Left lung (tissue), 10 donors: ENCODE data around the gene TNP1. TPM values are rescaled to one million over a fixed set of nuclear protein-coding genes. Genes with fewer than 3 reads are reported as not detected.

Experiments used
- ATAC-seq: fragments of 200-7000 bp; cut with Tn5 transposase; one replicate; pipeline ENCODE4 v1.9.1; 2020; ENCODE audit warnings: moderate library complexity
- DNase-seq, 4 donors: peaks; one replicate each; pipeline ENCODE4 v3.0.0-alpha.2; 2013 to 2020
- H3K27ac ChIP-seq, 2 donors: fragments of 200-600 bp; sonication (generic) in 1 of 2; one replicate each; pipeline versions ENCODE4 v1.5.0 to v1.8.0; 2020 to 2021
- H3K27me3 ChIP-seq, 2 donors: fragments of 200-600 bp; sonication (generic) in 1 of 2; one replicate each; pipeline versions ENCODE4 v1.5.0 to v1.8.0; 2020 to 2021
- H3K36me3 ChIP-seq, 2 donors: fragments of 200-600 bp; sonication (generic) in 1 of 2; one replicate each; pipeline versions ENCODE4 v1.5.0 to v1.8.0; 2020 to 2021
- H3K4me1 ChIP-seq, 2 donors: fragments of 200-600 bp; one replicate each; pipeline ENCODE4 v1.8.0; 2021
- H3K4me3 ChIP-seq, 2 donors: fragments of 200-600 bp; sonication (generic) in 1 of 2; one replicate each; pipeline versions ENCODE4 v1.5.0 to v1.8.0; 2020 to 2021; ENCODE audit warnings: mild to moderate bottlenecking in 1 of 2
- H3K9me3 ChIP-seq, 2 donors: fragments of 200-600 bp; sonication (generic) in 1 of 2; one replicate each; pipeline versions ENCODE4 v1.5.0 to v1.8.0; 2020 to 2021
- intact Hi-C, 2 donors: fragments of 100-400 bp; cut with DNase I; formaldehyde crosslinking; loops; one replicate each; pipeline versions ENCODE4 v1.11.2 to v1.14.2; 2022
- polyA plus RNA-seq, 6 donors: library from polyadenylated mRNA; unstranded; fragments of 120-200 nt; gene quantifications; one replicate each; pipeline ENCODE4 v1.2.1, GENCODE V29; 2013; ENCODE audit not compliant: insufficient read length in 6 of 6
- total RNA-seq, 2 donors: library from RNA; stranded (reverse); fragmentation: NEBNext Ultra II Directional; extraction: Animal tissue kit (Norgen Biotek cat#: 25700); gene quantifications; one replicate each; pipeline ENCODE4 v1.2.1, GENCODE V29; 2021
- TF ChIP-seq, protein P1 (sequence below), 2 donors: fragments of 200-600 bp; sonication (generic) in 1 of 2; IDR thresholded peaks; one replicate each; pipeline versions ENCODE4 v1.5.0 to v1.8.0; 2021; ENCODE audit warnings: antibody characterized with exemption in 2 of 2
- donor health status: DM: no; HTN: yes; CAD: no.
- donor health status: DM: no; HTN: no; CAD: no.

The TNP1 gene
- total and polyA plus RNA-seq, 8 donors = not detected

DNA sequence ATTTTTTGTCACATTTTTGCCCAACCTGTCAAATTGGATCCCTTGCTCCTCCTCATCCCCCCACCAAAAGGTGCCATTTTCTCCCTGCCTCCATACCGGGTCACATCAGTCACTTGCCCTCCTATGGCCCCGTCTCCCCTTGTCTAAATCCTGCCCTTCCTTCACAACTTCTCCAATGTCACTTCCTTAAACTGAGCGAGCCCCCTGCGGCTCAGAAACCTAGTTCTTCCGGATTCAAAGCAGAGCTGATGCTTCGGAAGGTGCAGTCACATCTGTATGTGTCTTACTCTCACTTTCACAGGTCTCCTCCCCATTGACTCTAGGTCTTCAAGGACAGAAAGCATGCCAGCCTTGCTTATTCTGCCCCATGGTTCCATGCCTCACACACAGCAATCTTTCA lies 22.1 kb downstream of the TNP1 start:
- intact Hi-C loops = no loop called here
- TF ChIP-seq, protein P1, sequence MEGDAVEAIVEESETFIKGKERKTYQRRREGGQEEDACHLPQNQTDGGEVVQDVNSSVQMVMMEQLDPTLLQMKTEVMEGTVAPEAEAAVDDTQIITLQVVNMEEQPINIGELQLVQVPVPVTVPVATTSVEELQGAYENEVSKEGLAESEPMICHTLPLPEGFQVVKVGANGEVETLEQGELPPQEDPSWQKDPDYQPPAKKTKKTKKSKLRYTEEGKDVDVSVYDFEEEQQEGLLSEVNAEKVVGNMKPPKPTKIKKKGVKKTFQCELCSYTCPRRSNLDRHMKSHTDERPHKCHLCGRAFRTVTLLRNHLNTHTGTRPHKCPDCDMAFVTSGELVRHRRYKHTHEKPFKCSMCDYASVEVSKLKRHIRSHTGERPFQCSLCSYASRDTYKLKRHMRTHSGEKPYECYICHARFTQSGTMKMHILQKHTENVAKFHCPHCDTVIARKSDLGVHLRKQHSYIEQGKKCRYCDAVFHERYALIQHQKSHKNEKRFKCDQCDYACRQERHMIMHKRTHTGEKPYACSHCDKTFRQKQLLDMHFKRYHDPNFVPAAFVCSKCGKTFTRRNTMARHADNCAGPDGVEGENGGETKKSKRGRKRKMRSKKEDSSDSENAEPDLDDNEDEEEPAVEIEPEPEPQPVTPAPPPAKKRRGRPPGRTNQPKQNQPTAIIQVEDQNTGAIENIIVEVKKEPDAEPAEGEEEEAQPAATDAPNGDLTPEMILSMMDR (IDR thresholded peaks at IDR 0.05) = no peak
- H3K36me3 ChIP-seq = no peaks in the 10 kb centered on the region
- DNase-seq (no peak), ATAC-seq (no peak)
- no peaks in the 10 kb centered on the region for H3K27me3 ChIP-seq
- no peaks in the 10 kb centered on the region for H3K4me1 ChIP-seq
- no peak overlapping the region for H3K27ac ChIP-seq
- no peak overlapping the region for H3K4me3 ChIP-seq
- H3K9me3 ChIP-seq = no peaks in the 10 kb centered on the region

DNA sequence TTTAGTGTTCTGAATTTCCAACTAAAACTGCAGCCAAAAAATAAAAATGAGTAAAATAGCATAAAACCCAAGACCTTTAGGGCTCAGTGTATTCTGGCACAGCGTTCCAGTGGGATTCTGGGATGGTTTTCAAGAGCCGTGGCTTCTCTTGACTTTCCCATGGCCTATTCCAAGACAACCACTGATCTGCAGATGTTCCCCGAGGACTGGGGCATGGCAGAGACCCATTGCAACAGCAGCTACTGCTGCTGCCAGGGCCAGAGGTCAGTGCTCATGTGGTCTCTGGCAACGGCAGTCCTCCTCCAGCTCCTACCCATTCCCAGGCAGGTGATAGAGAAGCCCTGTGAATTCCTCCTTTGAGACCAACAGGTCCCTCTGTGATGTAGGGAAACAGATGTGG lies 26.8 kb downstream of the TNP1 start:
- no peak overlapping the region for H3K27ac ChIP-seq
- H3K27me3 ChIP-seq = no peaks in the 10 kb centered on the region
- H3K9me3 ChIP-seq = no peaks in the 10 kb centered on the region
- H3K36me3 ChIP-seq = no peaks in the 10 kb centered on the region
- TF ChIP-seq, protein P1 (IDR thresholded peaks at IDR 0.05) = no peak
- intact Hi-C loops = no loop called here
- H3K4me3 ChIP-seq = no peak overlapping the region
- ATAC-seq (no peak), DNase-seq (no peak)
- peaks cover 0 to 5% of the 10 kb centered on the region in 2 donors for H3K4me1 ChIP-seq

DNA sequence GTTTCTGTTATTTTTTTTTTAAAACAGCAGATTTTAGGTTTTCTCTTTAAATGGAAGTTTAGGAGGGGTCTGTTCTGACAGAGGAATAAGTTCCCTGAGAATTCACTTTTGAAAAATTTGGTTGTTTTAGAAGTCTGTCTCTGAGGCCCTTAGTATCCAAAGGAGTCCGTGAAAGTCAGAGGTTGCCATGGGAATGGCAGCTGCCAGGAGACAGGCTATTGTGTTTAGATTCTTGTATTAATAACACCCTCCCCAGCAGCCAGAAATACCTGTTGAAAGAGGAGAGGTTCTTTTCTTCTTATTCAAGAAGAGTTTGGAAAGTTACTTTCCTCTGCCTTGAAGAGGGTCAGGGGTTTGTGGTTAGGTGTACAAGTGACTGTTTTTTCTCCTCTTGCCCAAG lies 29.5 kb downstream of the TNP1 start:
- Histone ChIP-seq H3K36me3 (no peaks in the 10 kb centered on the region), H3K9me3 (no peaks in the 10 kb centered on the region), H3K27ac (no peak overlapping the region), H3K4me3 (no peak overlapping the region), H3K4me1 (peaks cover 0 to 5% of the 10 kb centered on the region in 2 donors), H3K27me3 (no peaks in the 10 kb centered on the region)
- ATAC-seq = no peak
- TF ChIP-seq, protein P1 (IDR thresholded peaks at IDR 0.05) = no peak
- DNase-seq = peak in 1 of 4 donors; percentile 34
- intact Hi-C loops = no loop called here

DNA sequence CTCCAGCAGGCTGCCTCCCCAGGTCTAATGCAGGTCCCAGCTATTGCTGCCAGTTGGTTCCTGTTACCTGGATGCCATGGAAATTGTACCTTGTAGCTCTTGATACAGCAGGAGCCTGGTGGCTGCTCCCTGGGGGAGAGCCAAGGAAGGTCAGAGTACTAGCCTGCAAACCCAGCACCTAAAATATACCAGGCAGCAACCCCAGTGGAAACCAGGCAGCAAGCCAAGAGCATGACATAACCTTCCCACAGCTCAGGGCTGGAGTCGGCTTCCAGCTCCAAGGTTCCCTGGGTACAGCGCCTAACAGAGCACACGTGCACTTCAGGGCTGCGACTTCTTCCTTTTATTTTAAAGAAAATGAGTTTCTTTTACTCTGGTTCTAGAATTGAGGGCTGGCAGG lies 30.3 kb downstream of the TNP1 start:
- H3K36me3 ChIP-seq = no peaks in the 10 kb centered on the region
- intact Hi-C loops = no loop called here
- H3K4me3 ChIP-seq = no peak overlapping the region
- ATAC-seq = peak; percentile 56
- H3K4me1 ChIP-seq = peaks cover 0 to 5% of the 10 kb centered on the region in 2 donors
- H3K9me3 ChIP-seq = no peaks in the 10 kb centered on the region
- DNase-seq = peak in 3 of 4 donors; percentile 26 to 74 (median 42)
- no peak overlapping the region for H3K27ac ChIP-seq
- TF ChIP-seq, protein P1 (IDR thresholded peaks at IDR 0.05) = no peak
- no peaks in the 10 kb centered on the region for H3K27me3 ChIP-seq

DNA sequence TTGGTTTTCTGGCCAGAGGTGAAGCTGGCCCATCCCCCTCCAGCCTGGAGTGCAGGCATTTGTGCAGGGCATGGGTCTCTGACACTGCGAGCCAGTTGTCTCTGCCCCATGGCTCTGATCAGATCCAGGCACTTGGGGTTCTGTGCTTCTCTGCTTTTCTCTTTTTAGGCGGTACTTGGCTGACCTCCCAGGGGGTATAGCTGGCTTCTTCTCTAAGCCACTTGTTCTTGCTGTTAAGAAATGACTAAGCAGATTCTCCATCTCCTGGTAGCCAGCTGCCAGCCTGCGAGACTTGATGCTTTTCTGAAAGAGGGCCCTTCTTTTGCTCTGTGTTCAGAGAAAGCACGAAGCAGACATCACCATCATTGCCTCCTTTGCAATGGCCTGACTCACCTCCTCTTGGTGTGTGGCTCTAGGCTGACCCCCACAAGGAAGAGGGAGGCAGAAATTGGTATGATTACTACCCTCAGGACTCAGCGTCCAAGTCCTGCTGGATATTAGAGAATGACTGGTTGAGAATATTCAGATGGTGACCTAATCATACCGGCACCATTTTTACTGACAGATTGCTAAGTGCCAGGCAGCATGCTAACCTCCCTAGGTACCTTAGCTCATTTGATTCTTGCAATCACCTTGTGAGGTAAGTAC lies 32.7 kb downstream of the TNP1 start:
- Histone ChIP-seq H3K9me3 (no peaks in the 10 kb centered on the region), H3K4me3 (no peak overlapping the region), H3K36me3 (no peaks in the 10 kb centered on the region), H3K4me1 (peaks cover 0 to 5% of the 10 kb centered on the region in 2 donors), H3K27ac (no peak overlapping the region), H3K27me3 (no peaks in the 10 kb centered on the region)
- TF ChIP-seq, protein P1 (IDR thresholded peaks at IDR 0.05) = no peak
- ATAC-seq (no peak), DNase-seq (no peak)
- intact Hi-C loops = no loop called here
